Left kidney (tissue), 8 donors: ENCODE measurements around the gene MZF1. TPM values are rescaled to one million over a fixed set of nuclear protein-coding genes. Genes with fewer than 3 reads are reported as not detected.
"Not testable (repeated sequence)": the region's sequence is repeated elsewhere in the genome, so short reads cannot be mapped to it uniquely, and the experiment has no call there.

ENCODE experiments used
- DNase-seq: peaks from one replicate; pipeline ENCODE4 v3.0.0-alpha.2; 2013
- long read RNA-seq, 8 donors: transcript quantifications; one replicate each; lab custom pipeline, GENCODE V29; 2026
- polyA plus RNA-seq: library from polyadenylated mRNA; unstranded; fragments of 120-200 nt; gene quantifications from one replicate; pipeline ENCODE4 v1.2.1, GENCODE V29; 2013; ENCODE audit not compliant: insufficient read length

The MZF1 gene
- polyA plus RNA-seq: 50.1 TPM
- long read RNA-seq, donor 1, transcript MZF1-207 (1 exons, 2,683 nt): major isoform, 48 of 62 reads
- long read RNA-seq, donor 1, partial matches to known transcripts: 13 of 62 reads
- long read RNA-seq, donor 1, other reads (novel, unspliced or antisense): 0 of 62 reads
- long read RNA-seq, donor 2, transcript MZF1-207 (1 exons, 2,683 nt): major isoform, 75 of 78 reads
- long read RNA-seq, donor 2, partial matches to known transcripts: 0 of 78 reads
- long read RNA-seq, donor 2, other reads (novel, unspliced or antisense): 0 of 78 reads
- long read RNA-seq, donor 3, transcript MZF1-207 (1 exons, 2,683 nt): major isoform, 66 of 66 reads
- long read RNA-seq, donor 3, partial matches to known transcripts: 0 of 66 reads
- long read RNA-seq, donor 3, other reads (novel, unspliced or antisense): 0 of 66 reads
- long read RNA-seq, donor 4, transcript MZF1-207 (1 exons, 2,683 nt): major isoform, 8 of 8 reads
- long read RNA-seq, donor 4, partial matches to known transcripts: 0 of 8 reads
- long read RNA-seq, donor 4, other reads (novel, unspliced or antisense): 0 of 8 reads
- long read RNA-seq, donor 5, transcript MZF1-207 (1 exons, 2,683 nt): major isoform, 28 of 118 reads
- long read RNA-seq, donor 5, partial matches to known transcripts: 88 of 118 reads
- long read RNA-seq, donor 5, other reads (novel, unspliced or antisense): 0 of 118 reads
- long read RNA-seq, donor 6, transcript MZF1-207 (1 exons, 2,683 nt): major isoform, 16 of 17 reads
- long read RNA-seq, donor 6, partial matches to known transcripts: 0 of 17 reads
- long read RNA-seq, donor 6, other reads (novel, unspliced or antisense): 0 of 17 reads
- long read RNA-seq, donor 7, transcript MZF1-207 (1 exons, 2,683 nt): major isoform, 45 of 100 reads
- long read RNA-seq, donor 7, transcript MZF1-201 (6 exons, 2,905 nt): minor isoform, 10 of 100 reads
- long read RNA-seq, donor 7, partial matches to known transcripts: 43 of 100 reads
- long read RNA-seq, donor 7, other reads (novel, unspliced or antisense): 0 of 100 reads
- long read RNA-seq, donor 8, transcript MZF1-207 (1 exons, 2,683 nt): major isoform, 25 of 35 reads
- long read RNA-seq, donor 8, partial matches to known transcripts: 9 of 35 reads
- long read RNA-seq, donor 8, other reads (novel, unspliced or antisense): 0 of 35 reads

DNA sequence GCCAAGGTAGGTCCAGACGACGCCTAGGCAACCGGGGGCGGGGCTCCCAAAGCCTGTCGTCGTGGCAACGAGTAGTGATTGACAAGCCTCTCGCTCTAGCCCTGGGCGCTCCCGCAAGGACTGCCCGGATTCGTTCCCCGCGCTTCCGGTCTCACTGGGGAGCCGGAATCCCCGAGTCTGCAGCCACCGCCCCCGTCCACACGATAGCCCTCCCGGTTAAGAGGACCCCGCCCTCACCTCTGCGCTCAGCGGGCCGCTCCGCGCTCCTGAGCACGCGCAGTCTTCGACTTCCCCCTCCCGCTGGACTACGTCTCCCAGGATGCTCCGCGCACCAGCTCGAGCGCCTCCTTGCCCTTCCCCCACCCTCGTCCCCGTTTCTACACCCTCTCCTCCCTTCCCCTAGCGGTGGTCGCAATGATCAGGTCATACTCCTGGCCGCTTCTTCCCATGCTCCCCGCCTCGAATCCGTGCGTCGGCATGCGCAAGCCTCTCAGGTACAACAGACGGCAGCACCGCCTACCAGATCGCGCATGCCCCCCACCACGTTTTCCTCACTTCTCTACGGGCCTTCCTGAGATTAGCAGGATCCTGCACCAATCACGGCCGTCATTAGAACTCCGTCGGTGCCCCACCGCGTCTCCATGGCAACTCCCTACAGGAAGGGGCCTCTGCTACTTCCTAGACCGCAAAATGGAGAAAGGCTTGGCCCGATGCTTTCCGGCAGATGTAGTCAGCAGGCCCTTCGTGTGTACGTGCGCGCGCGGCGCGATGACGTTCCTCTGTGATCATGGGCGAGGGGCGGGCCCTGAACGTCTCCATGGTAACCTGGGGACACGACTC lies at the start of gene MZF1:
MZF1 (minus strand) TSS at position 518 of the 840 bp plus-strand sequence. CDS start 1,946 bp downstream, outside the sequence.
- DNase-seq: peak; percentile 100

DNA sequence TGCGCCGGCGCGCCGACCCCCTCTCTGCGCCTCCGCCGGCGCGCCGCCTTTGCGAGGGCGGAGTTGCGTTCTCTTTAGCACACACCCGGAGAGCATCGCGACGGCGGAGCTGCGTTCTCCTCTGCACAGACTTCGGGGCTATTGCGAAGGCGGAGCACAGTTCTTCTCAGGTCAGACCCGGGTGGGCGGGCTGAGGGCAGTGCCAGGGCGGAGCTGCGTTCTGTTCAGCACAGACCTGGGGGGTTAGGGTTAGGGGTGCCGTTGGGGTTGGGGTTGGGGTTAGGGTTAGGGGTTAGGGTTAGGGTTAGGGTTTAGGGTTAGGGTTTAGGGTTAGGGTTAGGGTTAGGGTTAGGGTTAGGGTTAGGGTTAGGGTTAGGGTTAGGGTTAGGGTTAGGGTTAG lies 34.1 kb upstream of the MZF1 start:
- not testable (repeated sequence) for DNase-seq

DNA sequence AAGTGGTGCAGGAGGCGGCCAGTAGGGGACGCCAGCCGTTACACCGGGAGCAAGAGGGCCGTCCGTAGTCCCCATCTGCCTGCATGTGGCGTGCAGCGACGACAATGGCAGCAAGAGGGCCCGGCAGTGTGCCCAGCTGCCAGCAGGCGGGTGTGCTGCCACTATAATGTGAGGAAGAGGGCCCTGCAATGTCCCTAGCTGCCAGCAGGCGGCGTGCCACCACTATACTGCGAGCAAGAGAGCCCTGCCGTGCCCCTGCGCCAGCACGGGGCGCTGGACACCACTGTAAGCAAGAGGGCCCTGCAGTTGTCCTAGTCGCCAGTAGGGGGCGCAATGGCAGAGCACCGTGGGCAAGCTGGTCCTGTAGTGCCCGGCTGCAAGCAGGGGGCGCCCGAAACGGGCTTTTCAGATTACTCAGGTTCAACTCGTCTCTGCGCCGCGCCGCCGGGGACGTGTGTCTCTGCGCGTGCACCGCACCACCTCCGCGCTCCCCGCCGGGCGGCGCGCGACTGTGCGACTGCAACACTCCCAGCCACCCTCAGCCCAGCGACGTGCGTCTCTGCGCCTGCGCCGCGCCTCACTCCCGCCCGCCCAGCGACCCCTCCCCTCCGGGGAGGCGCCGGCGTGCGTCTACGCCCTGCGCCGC lies 33.2 kb upstream of the MZF1 start:
- not testable (repeated sequence) for DNase-seq

DNA sequence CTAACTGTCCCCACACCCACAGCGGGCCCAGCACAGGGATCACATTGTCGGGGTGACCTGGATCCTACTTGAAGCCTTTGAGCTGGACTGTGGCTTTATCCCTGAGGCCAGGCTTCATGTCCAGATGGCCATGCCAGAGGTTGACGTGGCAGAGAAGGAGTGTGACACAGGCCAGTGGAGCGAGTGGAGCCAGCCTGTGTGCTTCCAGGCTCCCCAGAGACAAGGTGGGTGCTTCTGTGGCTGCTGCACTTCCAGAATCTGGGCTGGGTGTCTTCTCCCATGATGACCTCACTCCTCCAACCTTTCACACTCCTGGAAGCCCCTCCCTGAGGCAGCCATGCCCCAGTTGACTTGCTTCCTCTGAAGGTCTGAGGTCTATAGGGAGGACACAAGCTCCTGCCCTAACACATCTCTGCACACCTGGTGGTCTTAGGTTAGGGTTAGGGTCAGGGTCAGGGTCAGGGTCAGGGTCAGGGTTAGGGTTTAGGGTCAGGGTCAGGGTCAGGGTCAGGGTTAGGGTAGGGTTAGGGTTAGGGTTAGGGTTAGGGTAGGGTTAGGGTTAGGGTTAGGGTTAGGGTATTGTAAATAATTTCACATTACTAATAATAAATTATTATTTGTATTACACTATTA lies 13.1 kb upstream of the MZF1 start:
- DNase-seq: no peak

DNA sequence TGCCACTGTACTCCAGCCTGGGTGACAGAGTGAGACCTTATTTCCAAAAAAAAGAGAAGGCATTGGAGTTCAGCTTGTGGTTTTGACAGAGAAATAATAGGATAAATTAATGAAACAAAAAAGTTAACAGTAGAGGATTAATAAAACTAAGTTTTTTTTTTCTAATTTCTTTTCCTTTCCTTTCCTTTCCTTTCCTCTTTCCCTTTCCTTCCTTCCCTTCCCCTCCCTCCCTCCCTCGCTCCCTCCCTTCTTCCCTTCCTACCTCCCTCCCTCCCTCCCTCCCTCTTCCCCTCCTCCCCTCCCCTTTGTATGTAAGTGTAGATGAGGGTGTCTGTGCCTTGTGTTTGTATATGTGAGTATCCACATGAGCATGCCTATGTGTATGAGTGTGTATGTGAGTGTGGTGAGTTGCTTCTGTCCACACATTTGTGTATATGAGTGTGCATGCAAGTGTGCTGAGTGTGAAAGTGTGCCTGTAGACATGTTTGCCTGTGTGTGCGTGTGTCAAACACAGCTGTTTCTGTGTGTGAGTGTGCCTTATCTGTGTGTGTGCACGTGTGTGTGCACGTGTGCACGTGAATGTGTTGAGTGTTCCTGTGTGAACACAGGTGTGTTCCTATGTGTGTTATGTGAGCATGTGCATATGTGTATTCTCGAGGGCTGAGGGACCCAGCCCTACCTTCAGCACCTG lies 12.5 kb upstream of the MZF1 start:
- DNase-seq: no peak

DNA sequence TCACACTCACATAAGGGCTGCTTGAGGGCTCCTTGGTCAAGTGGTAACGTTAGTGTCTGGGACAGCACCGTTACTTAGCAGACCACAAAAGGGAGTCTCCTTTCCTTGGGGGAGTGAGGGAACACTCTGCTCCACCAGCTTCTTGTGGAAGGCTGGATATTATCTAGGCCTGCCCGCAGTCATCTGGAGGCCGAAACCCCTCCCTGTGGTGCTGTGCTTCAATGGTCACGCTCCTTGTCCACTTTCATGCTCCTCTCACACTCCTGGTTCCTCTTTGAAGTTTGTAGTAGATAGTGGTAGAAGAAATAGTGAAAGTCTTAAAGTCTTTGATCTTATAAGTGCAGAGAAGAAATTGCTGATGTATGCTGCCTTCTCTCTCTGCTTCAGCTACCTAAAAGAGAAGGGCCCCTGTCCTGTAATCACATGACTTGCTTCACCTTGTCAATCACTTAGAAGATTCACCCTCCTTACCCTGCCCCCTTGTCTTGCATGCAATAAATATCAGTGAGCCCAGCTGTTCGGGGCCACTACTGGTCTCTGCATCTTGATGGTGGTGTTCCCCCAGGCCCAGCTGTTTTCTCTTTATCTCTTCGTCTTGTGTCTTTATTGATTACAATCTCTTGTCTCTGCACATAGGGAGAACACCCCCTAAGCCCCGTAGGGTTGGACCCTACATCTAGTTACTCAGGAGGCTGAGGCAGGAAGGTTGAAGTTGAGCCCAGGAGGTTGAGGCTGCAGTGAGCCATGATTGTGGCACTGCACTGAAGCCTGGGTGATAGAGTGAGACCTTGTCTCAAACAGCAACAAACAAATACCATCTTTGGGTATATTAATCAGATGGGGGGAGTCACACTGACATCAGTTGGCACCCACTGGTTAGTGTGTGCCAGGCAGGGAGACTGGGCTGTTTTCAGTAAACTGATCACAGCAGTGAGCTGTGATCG lies 11.6 kb upstream of the MZF1 start:
- DNase-seq: no peak

DNA sequence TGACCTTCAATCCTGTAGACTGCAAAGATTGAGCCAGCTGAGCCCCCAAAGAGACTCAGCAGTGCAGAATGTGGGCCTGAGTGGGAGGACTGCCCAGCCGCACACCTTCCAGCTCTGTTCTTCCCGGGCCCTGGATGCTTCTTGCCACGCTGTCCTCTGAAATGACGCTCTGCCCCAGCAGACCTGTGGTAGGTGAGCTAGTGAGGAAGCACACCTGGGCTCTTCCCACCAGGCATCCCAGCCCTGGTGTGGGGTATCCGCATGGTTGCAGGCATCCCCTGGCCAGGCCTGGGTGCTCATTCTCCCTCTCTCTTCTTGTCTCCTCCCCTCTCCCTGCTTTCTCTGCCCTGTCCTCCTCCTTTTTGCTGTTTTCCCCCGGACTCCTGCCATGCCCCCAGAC lies 9.8 kb upstream of the MZF1 start:
- no peak for DNase-seq

DNA sequence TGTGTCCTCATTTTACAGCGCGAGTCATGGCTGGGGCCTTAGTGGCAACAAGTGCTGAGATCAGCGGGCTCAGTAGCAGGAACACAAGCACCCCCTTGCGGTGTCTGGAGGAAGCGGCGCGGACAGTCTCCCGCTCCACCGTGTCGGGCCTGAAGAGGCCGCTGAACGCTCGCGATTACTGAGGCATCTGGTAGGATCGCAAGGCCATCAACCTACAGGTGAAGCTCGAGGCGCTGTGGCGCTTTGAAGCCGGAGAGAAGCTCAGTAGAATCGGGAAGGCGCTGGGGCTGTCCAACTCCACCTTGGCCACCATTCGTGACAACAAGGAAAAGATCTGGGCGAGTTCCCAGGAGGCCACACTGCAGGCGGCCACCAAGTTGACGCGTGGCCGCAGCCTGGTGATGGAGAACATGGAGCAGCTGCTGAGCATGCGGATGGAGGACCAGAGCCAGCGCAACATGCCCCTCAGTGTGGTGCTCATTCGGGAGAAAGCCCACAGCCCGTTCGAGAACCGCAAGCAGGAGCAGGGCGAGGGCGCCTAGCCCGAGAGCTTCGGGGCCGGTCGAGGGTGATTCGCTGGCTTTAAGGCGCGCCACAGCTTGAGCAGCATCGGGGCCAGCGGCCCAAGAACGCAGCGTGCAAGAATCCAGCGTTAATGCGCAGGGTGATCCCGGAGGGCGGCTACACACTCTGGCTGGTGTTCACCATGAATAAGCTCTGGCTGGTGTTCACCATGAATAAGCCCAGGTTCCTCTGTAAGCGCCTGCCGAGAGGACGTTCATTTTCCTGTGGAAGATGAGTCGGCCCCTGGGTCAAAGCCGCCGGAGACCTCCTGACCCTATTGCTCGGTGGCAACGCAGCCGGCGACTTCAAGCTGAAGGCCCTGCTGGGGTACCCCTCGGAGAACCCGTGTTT lies 8.3 kb upstream of the MZF1 start:
- peak; percentile 85 for DNase-seq

DNA sequence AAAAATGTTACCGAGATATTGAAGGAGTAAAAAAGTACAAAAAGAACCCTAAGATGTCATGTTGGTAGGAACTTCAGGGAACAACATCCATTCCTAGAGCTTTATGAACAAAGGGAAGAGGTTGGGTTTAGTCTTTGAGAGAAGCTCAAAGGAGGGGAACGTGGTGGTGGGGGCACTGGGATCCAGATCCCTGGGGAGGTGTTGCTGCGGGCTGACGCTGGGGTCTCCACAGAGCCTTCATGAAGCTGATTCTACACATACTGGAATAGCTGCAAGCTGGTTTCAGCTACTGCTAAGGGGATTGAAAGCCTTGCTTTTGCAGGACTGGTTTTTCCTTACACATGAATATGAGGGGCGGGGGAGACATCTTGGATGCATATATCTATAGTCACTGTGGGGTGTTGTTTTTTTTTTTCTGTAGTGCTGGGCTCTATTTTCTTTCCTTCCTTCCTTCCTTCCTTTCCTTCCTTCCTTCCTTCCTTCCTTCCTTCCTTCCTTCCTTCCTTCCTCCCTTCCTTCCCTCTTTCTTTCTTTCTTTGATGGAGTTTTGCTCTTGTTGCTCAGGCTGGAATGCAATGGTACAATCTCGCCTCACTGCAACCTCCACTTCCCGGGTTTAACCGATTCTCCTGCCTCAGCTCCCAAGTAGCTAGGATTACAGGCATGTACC lies 6.5 kb upstream of the MZF1 start:
- DNase-seq: no peak

DNA sequence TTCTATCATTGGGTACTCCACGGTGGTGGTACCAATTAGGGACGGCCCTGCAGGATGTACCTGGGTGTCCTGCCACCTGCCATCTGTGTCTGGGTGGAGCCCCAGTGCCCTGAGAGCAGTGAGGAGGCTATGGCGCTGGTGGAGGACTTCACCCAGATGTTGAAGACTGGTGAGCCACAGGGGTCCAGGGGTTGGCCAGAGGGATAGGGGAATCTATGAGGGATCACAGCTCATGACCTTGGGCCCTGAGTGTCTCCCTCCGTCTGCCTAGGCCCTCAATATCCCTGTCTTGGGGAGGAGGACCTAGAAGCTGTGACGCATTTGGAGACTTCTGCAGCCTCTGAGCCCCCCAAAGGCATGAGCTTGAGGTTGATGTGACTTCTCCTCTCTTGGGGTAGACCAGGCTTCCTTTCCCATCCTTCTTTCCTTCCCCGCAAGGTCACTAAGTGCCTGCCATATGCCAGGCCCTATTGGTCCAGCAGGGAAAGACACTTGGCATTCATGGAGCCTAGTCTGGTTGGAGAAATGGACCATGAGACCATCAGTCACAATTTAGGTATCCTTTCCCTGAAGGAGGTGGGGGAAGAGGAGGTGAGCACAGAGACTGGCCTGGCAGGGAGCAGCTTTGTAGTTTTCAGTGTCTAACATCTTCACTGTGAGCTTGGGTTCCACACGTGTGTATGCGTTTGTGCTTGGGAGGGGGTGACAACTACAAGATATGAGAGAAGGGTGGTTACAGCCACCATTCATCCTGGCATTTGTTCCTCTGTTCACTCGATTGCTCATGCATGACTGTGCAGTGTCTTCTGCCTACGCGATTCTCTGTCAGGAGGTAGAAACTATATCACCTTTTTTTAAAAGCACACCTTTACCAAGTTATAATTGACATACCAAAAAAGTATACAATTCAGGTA lies 5.1 kb upstream of the MZF1 start:
- DNase-seq: no peak

DNA sequence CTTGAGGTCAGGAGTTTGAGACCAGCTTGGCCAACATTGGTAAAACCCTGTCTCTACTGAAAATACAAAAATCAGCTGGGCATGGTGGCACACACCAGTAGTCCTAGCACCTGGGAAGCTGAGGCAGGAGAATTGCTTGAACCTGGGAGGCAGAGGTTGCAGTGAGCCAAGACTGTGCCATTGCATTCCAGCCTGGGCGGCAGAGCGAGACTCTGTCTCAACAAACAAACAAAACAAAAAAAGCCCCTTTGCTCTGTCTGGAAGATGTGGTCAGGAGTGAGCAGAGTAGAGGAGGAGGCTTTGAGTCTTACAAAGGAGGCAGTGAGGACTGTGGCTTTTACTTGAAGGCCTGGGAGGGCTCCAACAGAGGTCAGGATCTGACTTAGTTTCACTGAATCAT lies 4.4 kb upstream of the MZF1 start:
- not testable (repeated sequence) for DNase-seq

DNA sequence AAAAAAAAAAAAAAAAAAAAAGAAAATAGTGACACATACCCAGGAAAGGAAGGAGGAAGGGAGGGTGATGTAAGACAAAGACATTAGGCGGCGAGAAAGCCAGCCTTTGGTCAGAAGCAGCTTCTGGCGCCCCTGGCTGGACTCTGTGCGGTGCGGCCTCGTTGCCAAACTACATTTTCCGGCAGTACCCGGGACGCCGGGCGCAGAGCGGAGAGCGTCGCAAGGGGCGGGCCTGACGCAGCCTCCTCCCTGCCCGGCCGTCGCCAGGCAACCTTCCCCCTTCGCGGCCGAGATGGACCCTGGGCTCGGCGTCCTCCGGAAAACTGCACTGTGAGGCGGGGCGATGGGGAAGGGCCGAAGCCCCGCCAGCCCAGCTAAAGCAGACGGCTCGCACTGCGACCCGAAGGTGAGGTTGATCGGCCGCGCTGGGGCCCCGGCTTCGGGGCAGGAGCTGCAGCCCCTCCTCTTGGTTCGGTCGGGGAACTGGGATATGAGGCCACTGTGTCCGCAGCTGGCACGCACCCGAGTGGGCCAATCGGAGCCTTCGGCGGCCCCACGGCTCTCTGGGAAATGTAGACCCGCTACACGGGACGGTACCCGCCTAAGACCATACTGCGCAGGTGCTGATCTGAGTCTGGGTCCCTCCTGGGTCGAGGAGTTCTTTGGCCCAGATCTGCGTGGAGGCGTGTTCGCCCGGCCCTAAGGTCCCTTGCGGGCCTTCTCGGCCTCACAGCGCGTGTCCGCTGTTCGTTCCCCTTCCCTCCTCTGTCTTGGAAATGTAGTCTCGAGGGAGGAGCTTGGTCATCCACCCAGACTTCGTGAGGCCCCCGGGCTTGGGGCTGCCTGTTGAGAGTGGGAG lies 2.3 kb upstream of the MZF1 start:
- DNase-seq: peak; percentile 92

DNA sequence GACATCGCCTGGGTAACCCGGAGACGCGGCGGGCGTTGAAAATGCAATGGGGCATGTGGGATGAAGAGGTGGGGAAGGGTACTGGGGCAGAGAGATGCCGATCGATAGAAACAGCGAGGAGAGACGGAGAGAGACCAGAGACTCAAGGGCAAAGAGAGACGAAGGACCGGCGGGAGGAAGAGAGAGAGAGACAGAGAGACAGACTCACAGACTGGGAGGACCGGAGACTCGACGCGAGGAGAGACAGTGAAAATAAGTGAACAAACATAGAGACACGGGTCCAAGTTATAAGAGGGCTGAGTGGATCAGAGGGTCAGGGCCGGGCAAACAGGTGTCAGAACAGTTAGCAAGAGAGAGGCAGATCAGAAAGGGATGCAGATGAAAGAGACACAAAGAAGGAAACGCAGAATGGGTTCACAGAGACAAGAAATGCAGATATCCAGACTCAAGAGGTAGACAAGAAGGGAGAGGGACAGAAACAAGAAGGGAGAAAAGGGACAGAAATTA lies 576 bp upstream of the MZF1 start:
- DNase-seq: no peak

DNA sequence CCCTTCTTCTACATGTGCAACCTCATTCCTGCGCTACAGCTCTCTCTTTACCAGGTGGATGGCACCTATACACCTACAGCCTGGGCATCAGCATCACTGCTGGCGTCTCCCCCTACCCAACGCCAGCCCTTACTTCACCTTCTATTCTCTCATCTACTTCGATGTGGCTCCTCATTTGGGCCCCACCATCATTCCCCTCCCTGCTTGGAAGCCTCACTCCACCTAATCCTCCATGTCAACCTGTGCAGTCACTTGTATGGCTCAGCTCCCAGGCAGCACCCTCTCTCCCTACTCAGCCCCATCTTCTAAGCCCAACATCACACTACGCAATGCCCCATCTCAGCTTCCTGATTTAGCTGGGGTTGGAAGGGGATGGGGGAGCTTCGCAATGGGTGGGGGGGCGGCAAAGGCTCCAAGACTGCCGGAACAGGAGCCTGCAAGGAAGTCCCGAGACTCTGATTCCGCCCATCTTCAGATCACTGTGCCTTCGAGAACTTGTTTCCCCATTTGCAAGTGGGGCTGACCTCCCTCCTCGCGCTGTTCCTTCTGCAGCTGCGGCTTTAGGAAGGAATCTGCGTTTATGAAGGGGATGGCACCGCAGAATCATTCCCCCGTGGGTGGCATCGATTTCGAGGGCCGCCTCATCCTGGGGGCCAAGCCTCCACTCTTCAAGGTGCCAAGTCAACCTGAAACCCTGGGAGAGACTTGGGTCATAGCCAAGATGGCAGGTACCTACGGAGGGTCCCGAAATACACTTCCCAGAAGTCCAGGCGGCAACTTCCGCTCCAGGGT lies 913 bp downstream of the MZF1 start:
- no peak for DNase-seq
